Occipital lobe (tissue), 2 donors: ENCODE results near the gene HDAC10. TPM values are rescaled to one million over a fixed set of nuclear protein-coding genes. Genes with fewer than 3 reads are reported as not detected.
"Not testable (repeated sequence)": the region's sequence is repeated elsewhere in the genome, so short reads cannot be mapped to it uniquely, and the experiment has no call there.

Experiments used
- DNase-seq: peaks from one replicate; lab custom pipeline; 2025; lab: John Stamatoyannopoulos, UW
- total RNA-seq: library from RNA; depleted of rRNA; stranded (reverse); fragments of >200 nt; gene quantifications from one replicate; pipeline ENCODE4 v1.2.3, GENCODE V29; 2014

Gene HDAC10
- total RNA-seq, 1 donor from 2014 or later = 19.8 TPM

- no peak for DNase-seq
These were observed 45.1 kb downstream of the HDAC10 start for GRCh38 chr22:50205781-50206569.

- DNase-seq = not testable (repeated sequence)
These were observed 46.1 kb downstream of the HDAC10 start for GRCh38 chr22:50204998-50205397.

GRCh38 chr22:50204571-50204970 is 46.5 kb downstream of the HDAC10 start:
- DNase-seq = no peak

- DNase-seq = no peak
These were observed 47.8 kb downstream of the HDAC10 start for GRCh38 chr22:50203288-50203687.

- no peak for DNase-seq
These were observed 48.9 kb downstream of the HDAC10 start for GRCh38 chr22:50202130-50202666.

- DNase-seq = no peak
These were observed 49.6 kb downstream of the HDAC10 start for GRCh38 chr22:50201191-50202129.

- peak; percentile 94 for DNase-seq
These were observed 50.4 kb downstream of the HDAC10 start, which contains the start of gene SELENOO for GRCh38 chr22:50200461-50201190. SELENOO (plus strand) TSS chr22:50201011; CDS start chr22:50201037, 26 bp downstream.

- DNase-seq = no peak
These were observed 51.1 kb downstream of the HDAC10 start for GRCh38 chr22:50199829-50200460.

- no peak for DNase-seq
These were observed 51.8 kb downstream of the HDAC10 start for GRCh38 chr22:50199251-50199721.

- DNase-seq = no peak
These were observed 52.4 kb downstream of the HDAC10 start for GRCh38 chr22:50198624-50199017.

- no peak for DNase-seq
These were observed 53.0 kb downstream of the HDAC10 start for GRCh38 chr22:50197856-50198623.

GRCh38 chr22:50197000-50197800 is 53.9 kb downstream of the HDAC10 start:
- DNase-seq = no peak

GRCh38 chr22:50196256-50196655 is 54.8 kb downstream of the HDAC10 start:
- DNase-seq = no peak

Other genes with a start within 250 kb of the HDAC10 start
- not detected for gene IL17REL, start 238.5 kb downstream of the HDAC10 start, total RNA-seq
- gene TTLL8, start 193.0 kb downstream of the HDAC10 start, total RNA-seq = not detected
- 32.6 TPM for gene MLC1, start 165.8 kb downstream of the HDAC10 start, total RNA-seq
- gene MOV10L1, start 161.3 kb downstream of the HDAC10 start, total RNA-seq = 0.78 TPM
- gene PANX2, start 80.5 kb downstream of the HDAC10 start, total RNA-seq = 3.1 TPM
- 3.0 TPM for gene TRABD, start 65.4 kb downstream of the HDAC10 start, total RNA-seq
- gene SELENOO, start 50.3 kb downstream of the HDAC10 start, total RNA-seq = 7.8 TPM
- gene TUBGCP6, start 6.2 kb downstream of the HDAC10 start, total RNA-seq = 34.0 TPM
- 11.4 TPM for gene MAPK12, start 10.4 kb upstream of the HDAC10 start, total RNA-seq
- gene MAPK11, start 19.1 kb upstream of the HDAC10 start, total RNA-seq = 21.8 TPM
- 46.0 TPM for gene PLXNB2, start 56.4 kb upstream of the HDAC10 start, total RNA-seq
- gene DENND6B, start 75.7 kb upstream of the HDAC10 start, total RNA-seq = 16.5 TPM
- 71.7 TPM for gene PPP6R2, start 92.1 kb upstream of the HDAC10 start, total RNA-seq
- gene SBF1, start 223.8 kb upstream of the HDAC10 start, total RNA-seq = 97.0 TPM
- gene ADM2, start 230.3 kb upstream of the HDAC10 start, total RNA-seq = not detected
- not detected for gene MIOX, start 235.6 kb upstream of the HDAC10 start, total RNA-seq